H1 (cell line): ENCODE data around the gene HK1. TPM values are rescaled to one million over a fixed set of nuclear protein-coding genes. Genes with fewer than 3 reads are reported as not detected.

Experiments
- BRCA1 ChIP-seq: IDR thresholded peaks from 2 replicates; pipeline ENCODE4 v1.6.1; 2012; ENCODE audit warnings: low read depth, low read length, improper control_type of control experiment
- NRF1 ChIP-seq: IDR thresholded peaks from 2 replicates; pipeline ENCODE4 v1.6.1; 2011; ENCODE audit warnings: mild to moderate bottlenecking, low read depth, low read length, improper control_type of control experiment
- SP4 ChIP-seq: IDR thresholded peaks from 2 replicates; pipeline ENCODE4 v1.6.1; 2012; ENCODE audit warnings: low read length, inconsistent platforms
- polyA plus RNA-seq, 7 experiments: library from polyadenylated mRNA; depleted of rRNA in 3 of 7; stranded (reverse) in 5 of 7; unstranded in 2 of 7; fragments of >200 nt in 5 of 7; fragments of 200-250 nt in 2 of 7; gene quantifications; 1 replicate in 5 of 7; 2 replicates in 1 of 7; 4 replicates in 1 of 7; pipeline versions ENCODE4 v1.2.1 to v1.2.3, GENCODE V29; 2011 to 2013; ENCODE audit warnings: missing spikeins in 2 of 7, mixed read lengths in 2 of 7
- total RNA-seq: library from RNA; stranded (reverse); fragmentation: NEBNext Ultra II Directional; extraction: Animal tissue kit (Norgen Biotek cat#: 25700); gene quantifications from 2 replicates; pipeline ENCODE4 v1.2.1, GENCODE V29; 2021

Gene HK1
- total and polyA plus RNA-seq, 2 of the 8 experiments (the other 6 are each of a cell fraction or from before 2014, with no cell fraction given): 55.8 to 247 TPM

DNA sequence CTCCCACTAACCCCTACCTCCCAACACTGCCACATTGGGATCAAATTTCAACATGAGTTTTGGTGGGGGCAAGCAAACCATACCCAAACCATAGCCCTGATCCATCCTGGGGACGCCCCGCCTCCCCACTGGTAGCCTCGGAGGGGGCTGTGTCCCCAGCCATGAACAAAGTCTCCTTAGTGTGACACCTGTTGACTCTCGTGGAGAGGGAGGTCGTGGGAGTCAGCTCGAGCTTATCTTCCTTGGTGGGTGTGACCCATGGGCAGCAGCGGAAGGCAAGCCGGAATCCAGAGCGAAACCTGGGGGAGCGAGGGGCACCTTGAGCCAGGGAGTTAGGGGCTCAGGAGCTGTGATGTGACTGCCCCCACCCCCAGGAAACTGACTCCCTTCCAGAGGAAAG lies 126.5 kb downstream of the HK1 start (continued):
- TF ChIP-seq BRCA1 (no peak), NRF1 (no peak), SP4 (no peak)
